NCI-H774 (cell line): ENCODE results near the gene IKZF1.

ENCODE experiments used
- DNase-seq: peaks from one replicate; lab custom pipeline; 2025; lab: John Stamatoyannopoulos, UW

The IKZF1 gene

DNA sequence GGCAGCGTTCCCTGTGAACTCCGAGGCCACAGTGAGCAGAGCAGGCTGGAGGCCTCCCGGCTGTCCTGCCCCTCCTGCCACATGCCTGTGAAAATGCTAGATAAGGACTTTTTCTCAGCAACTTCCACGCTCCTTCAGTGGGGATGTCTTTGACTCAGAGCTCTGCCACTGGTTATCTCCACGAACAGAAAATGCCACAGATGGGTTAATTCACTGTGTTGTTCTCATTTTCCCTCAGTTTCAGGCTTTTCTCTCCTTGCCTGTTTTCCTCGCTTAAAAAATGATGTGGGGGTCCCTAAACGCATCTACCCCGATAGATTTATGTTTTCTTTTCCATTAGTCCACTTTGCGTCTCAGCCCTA lies 51.3 kb downstream of the IKZF1 start:
- DNase-seq: no peak

- no peak for DNase-seq
Measured at GRCh38 chr7:50356212-50356944, 51.9 kb downstream of the IKZF1 start.

- no peak for DNase-seq
Measured at GRCh38 chr7:50356945-50357268, 52.4 kb downstream of the IKZF1 start.

GRCh38 chr7:50357426-50357825 lies 52.9 kb downstream of the IKZF1 start:
- no peak for DNase-seq

DNA sequence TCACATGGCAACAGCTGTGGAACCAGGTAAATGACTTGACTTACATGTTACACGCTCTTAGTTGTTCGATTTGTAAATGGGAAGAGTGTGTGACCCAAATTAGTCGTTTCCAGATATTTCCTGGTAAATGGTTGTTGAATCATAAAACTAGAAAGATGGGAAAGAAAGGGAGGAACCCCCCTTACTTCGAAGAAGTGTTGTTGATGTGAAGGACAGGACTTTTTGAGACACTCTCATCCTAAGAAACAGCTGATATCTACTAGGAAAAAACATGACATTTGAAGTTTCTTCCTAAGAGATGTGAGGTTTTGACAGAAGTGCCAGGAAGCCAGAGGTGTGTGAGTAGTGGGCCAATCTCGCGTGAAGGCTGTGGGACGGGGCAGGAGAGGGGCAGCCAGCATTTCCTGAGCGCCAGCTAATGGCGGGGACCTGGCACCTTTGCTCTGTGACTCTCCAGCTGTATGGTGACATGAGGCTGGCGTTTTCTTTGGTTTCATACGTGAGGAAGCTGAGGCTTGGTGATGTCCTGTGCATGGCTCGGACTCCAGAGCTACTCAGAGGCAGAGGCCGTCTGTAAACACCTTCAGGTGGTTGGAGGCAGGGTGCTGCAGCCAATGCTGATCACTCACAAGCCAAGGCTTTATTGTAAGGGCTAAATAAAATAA lies 53.7 kb downstream of the IKZF1 start:
- DNase-seq: no peak

DNA sequence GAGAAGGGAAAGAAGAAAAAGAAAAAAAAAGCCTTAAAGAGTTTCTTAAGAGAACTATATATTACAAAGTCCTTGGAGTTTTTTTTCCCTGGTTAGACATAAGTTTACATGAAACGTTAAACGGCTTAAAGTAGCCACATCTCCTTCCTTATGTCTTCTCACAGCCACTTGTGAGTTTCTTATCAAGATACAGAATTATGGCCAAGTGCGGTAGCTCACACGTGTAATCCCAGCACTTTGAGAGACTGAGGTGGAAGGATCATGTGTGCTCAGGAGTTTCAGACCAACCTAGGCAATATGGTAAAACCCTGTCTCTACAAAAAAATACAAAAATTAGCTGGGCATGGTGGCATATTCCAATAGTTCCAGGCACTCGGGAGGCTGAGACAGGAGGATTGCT lies 54.3 kb downstream of the IKZF1 start:
- no peak for DNase-seq

GRCh38 chr7:50359258-50359994 lies 54.9 kb downstream of the IKZF1 start:
- no peak for DNase-seq

DNA sequence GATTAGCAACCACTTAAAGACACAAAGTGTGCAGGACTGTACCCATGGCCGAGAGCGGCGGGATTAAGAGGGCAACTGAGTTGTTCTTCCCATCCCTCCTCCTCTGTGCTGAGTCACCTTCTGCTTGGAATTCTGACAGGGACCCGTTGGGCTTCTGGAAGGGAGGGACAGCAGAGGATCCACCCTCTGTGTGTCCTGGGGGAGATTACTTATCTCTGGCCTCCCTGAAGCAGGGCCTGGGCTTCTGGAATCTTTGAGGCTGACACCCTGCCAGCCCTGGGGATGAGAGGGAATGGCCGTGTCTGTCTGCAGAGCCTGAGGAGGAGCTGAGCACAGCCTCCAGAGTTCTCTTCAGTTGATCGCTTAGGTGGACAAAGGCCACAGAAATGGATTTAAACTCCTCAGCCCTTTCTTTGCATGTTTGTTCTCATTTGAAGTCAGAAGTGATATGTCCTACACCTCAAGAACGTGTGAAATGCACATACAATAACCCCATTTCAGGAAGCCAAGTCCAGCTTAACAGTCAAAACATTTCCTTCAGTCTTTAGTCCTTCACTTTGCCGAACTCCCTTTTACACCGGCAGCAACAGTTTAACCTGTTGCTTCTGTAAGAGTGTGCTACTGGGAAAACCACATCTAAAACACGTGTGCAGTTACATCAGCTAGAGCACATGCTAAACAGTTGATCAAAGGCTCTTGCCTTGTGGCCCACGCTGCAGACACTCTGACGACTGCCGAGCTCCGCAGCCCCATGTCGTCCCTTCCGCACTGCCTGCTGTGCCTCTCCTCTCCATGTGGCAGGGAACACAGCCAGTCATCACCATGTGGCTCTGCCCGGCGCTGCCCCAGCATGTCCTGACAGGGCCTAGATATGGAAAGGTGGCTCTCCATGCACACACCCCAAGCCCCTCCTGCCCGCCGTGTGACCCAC lies 55.7 kb downstream of the IKZF1 start:
- no peak for DNase-seq

GRCh38 chr7:50362142-50362541 lies 57.6 kb downstream of the IKZF1 start:
- DNase-seq: no peak

- no peak for DNase-seq
Measured at GRCh38 chr7:50362712-50363282, 58.3 kb downstream of the IKZF1 start.

DNA sequence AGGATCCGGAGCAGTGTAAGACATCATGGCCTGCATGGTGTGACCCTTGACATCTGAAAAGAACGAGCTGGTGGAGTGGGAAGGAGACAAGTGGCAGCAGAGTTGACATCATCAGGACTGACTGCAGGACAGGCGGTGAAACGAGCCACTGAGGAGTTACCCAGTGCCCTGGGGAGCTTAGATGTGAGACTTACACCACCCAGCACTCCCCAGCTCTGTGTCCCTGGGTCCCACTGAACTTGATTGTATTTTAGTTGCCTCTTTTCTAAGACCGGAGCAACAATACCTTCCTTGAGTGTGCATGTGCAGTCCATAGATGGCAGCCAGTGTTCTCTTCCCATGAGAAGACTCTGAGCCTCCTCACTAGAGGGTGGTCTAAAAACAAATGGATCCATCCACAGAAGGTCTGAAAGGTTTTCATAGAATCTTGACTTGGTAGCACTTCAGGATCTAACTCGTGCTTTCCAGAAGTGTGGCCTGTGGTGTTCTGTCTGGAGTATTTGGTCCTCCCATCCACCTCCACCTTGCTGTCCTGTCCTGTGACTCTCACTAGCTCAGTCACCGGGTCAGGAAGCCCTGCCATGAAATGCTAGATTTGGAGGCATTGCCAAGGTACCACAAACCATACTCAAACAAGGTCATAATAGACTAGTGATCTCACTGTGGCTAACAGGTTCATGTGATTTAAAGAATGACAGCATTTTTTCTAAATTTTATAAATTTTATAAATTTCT lies 59.0 kb downstream of the IKZF1 start:
- DNase-seq: no peak

DNA sequence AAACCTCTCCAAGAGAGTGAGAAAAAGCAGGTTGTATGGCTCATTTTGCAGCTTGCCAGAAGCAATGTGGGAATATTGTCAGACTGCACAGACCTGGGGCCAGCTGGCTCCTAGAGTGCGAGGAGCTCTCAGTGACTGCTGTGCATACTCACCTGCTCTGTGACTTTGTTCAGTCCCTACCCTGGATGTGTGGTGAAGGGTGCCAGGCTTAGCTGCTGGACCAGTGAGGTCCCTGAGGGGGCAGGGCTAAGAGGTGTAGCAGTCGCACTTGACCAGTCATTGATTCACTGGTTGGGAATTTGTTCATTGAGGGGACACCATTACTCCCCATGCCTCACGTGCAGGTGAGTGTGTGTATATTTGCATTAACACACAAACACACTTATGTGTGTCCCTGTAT lies 60.1 kb downstream of the IKZF1 start:
- DNase-seq: peak; percentile 44

- no peak for DNase-seq
Measured at GRCh38 chr7:50366311-50366710, 61.8 kb downstream of the IKZF1 start.

GRCh38 chr7:50367100-50367499 lies 62.6 kb downstream of the IKZF1 start:
- no peak for DNase-seq

GRCh38 chr7:50367570-50367969 lies 63.1 kb downstream of the IKZF1 start:
- no peak for DNase-seq

DNA sequence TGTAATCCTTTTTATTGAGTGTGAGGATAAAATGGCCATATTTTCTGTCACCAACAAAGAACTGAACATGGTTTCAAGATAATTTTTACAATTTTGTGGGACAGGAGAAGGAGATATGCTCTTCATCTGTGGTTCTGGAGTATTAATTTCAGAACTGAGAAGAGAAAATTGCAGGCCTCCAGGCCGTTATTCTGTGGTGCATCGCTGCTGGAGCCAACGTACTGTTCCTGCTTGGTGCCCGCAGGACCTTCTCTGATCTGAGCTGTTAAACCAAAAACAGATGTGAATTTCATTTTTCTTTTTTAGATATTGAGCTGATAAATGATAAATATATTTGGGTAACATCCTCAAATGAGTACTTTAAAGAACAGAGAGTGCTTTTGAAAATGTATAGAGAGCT lies 63.9 kb downstream of the IKZF1 start:
- no peak for DNase-seq

- DNase-seq: no peak
Measured at GRCh38 chr7:50369143-50370026, 64.9 kb downstream of the IKZF1 start.

DNA sequence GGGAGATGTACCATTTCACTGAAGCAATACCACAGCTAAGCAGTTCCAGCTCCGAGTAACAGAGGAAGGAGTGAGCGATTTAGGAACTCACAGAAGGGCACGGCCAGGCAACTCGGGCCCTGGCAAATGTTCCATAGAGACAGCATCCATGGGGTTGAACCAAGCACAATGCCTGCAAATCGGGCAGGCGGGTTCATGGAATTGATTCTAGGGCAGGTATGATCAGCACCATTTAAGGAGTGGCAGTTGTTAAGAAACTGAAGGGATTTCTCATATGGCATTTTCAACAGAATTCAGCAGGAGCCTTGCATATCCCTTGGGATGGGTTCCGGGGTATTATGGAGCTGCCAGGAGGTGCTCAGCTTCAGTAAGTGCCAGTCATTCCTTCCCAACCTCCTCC lies 66.4 kb downstream of the IKZF1 start:
- DNase-seq: no peak

DNA sequence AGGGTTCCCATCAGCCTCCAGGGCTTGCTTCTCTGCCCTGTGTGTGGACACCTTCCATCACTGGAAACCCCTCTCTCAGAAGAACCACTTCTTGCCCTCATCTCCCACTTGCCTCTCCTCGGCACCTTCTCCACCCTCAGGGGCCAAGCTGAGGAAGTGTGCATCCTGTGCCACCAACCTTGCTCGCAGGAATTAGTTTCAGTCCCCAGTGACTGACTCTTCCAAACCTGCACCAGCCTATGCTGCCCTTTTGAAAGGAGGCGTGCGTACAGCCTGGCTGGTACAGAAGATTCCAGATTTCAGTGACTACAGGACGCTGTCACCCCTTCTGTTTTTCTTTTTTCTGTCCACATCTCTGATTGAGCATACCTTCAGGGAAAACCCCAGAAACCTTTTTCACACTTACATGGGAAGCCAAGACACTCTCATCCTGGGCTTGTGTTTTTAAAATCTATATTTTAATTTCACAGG lies 67.1 kb downstream of the IKZF1 start:
- DNase-seq: no peak

GRCh38 chr7:50372923-50373322 lies 68.4 kb downstream of the IKZF1 start:
- no peak for DNase-seq
